HepG2 (cell line): ENCODE data around the gene FRMD8. TPM values are rescaled to one million over a fixed set of nuclear protein-coding genes. Genes with fewer than 3 reads are reported as not detected.
A peak's percentile ranks its signal among the peaks of the same experiment; 100 is the strongest.

Source experiments
- CC2D1A ChIP-seq: sonication (generic); formaldehyde crosslinking; IDR thresholded peaks from 2 replicates; pipeline ENCODE4 v1.8.1; 2023; ENCODE audit warnings: mild to moderate bottlenecking, missing genetic modification reagents
- E2F5 ChIP-seq: sonication (generic); formaldehyde crosslinking; conservative IDR thresholded peaks from 2 replicates; pipeline ENCODE4 v1.4.0; 2020; ENCODE audit warnings: missing genetic modification reagents
- HOXD1 ChIP-seq: sonication (generic); formaldehyde crosslinking; IDR thresholded peaks from 2 replicates; pipeline ENCODE4 v1.5.0; 2020; ENCODE audit warnings: missing genetic modification reagents
- MNT ChIP-seq: fragments of 450-650 bp; IDR thresholded peaks from 2 replicates; pipeline ENCODE4 v1.6.1; 2016
- RAD21 ChIP-seq: fragments of 450-650 bp; formaldehyde crosslinking; IDR thresholded peaks from 2 replicates; pipeline ENCODE4 v1.5.0; 2020; ENCODE audit warnings: mild to moderate bottlenecking
- RXRA ChIP-seq: sonication (generic); formaldehyde crosslinking; IDR thresholded peaks from 2 replicates; pipeline ENCODE4 v1.5.1; 2020; ENCODE audit warnings: missing genetic modification reagents
- SNRNP70 ChIP-seq: fragments of 200-400 bp; formaldehyde crosslinking; IDR thresholded peaks from 2 replicates; pipeline ENCODE4 v1.6.1; 2017; ENCODE audit warnings: mild to moderate bottlenecking, low read depth, low read length, moderate library complexity
- TBX3 ChIP-seq: fragments of 450-650 bp; IDR thresholded peaks from 2 replicates; pipeline ENCODE4 v1.6.1; 2017; ENCODE audit warnings: antibody characterized with exemption, mild to moderate bottlenecking, inconsistent platforms, borderline replicate concordance
- ZNF224 ChIP-seq: sonication (generic); formaldehyde crosslinking; IDR thresholded peaks from 2 replicates; pipeline ENCODE4 v1.5.0; 2020; ENCODE audit warnings: mild to moderate bottlenecking, missing genetic modification reagents
- ZNF382 ChIP-seq: sonication (generic); formaldehyde crosslinking; IDR thresholded peaks from 2 replicates; pipeline ENCODE4 v1.5.0; 2020; ENCODE audit warnings: missing genetic modification reagents, mild to moderate bottlenecking, borderline replicate concordance
- ZNF619 ChIP-seq: sonication (generic); formaldehyde crosslinking; IDR thresholded peaks from 2 replicates; pipeline ENCODE4 v1.4.0; 2020; ENCODE audit warnings: mild to moderate bottlenecking, missing genetic modification reagents
- polyA plus RNA-seq, 8 experiments: library from polyadenylated mRNA; depleted of rRNA in 3 of 8; stranded (reverse) in 7 of 8; unstranded in 1 of 8; fragments of >200 nt; fragmentation: Illumina TruSeq in 4 of 8; extraction: Trizol in 4 of 8; gene quantifications; 2 replicates each; pipeline versions ENCODE4 v1.2.1 to v1.2.3, GENCODE V29; 2011 to 2016; ENCODE audit warnings: low read depth in 4 of 8, missing spikeins in 1 of 8, mixed read lengths in 1 of 8; ENCODE audit not compliant: insufficient read depth in 1 of 8
- total RNA-seq, 5 experiments: library from RNA; depleted of rRNA; stranded (reverse); fragments of >200 nt; fragmentation: Illumina TruSeq; extraction: Trizol; gene quantifications; 2 replicates each; pipeline ENCODE4 v1.2.3, GENCODE V29; 2016; ENCODE audit warnings: low read depth in 1 of 5
- TF ChIP-seq, protein P1 (sequence below): sonication (generic); formaldehyde crosslinking; IDR thresholded peaks from 2 replicates; pipeline ENCODE4 v1.5.0; 2020; ENCODE audit warnings: mild to moderate bottlenecking, missing genetic modification reagents, borderline replicate concordance
- TF ChIP-seq, protein P2 (sequence below): IDR thresholded peaks from 2 replicates; pipeline ENCODE4 v1.6.1; 2016; ENCODE audit warnings: missing biosample characterization, missing genetic modification reagents, low read depth
- TF ChIP-seq, protein P3 (sequence below): sonication (generic); formaldehyde crosslinking; IDR thresholded peaks from 2 replicates; pipeline ENCODE4 v1.8.1; 2023; ENCODE audit warnings: mild to moderate bottlenecking, missing genetic modification reagents

The FRMD8 gene
- total and polyA plus RNA-seq, 2 of the 13 experiments (the other 11 are each of a cell fraction or from before 2014, with no cell fraction given), result 5.8 to 20.6 TPM

- no peak for TF ChIP-seq TBX3
- TF ChIP-seq ZNF382 (CRISPR knock-in tag), result no peak
- TF ChIP-seq, protein P1, sequence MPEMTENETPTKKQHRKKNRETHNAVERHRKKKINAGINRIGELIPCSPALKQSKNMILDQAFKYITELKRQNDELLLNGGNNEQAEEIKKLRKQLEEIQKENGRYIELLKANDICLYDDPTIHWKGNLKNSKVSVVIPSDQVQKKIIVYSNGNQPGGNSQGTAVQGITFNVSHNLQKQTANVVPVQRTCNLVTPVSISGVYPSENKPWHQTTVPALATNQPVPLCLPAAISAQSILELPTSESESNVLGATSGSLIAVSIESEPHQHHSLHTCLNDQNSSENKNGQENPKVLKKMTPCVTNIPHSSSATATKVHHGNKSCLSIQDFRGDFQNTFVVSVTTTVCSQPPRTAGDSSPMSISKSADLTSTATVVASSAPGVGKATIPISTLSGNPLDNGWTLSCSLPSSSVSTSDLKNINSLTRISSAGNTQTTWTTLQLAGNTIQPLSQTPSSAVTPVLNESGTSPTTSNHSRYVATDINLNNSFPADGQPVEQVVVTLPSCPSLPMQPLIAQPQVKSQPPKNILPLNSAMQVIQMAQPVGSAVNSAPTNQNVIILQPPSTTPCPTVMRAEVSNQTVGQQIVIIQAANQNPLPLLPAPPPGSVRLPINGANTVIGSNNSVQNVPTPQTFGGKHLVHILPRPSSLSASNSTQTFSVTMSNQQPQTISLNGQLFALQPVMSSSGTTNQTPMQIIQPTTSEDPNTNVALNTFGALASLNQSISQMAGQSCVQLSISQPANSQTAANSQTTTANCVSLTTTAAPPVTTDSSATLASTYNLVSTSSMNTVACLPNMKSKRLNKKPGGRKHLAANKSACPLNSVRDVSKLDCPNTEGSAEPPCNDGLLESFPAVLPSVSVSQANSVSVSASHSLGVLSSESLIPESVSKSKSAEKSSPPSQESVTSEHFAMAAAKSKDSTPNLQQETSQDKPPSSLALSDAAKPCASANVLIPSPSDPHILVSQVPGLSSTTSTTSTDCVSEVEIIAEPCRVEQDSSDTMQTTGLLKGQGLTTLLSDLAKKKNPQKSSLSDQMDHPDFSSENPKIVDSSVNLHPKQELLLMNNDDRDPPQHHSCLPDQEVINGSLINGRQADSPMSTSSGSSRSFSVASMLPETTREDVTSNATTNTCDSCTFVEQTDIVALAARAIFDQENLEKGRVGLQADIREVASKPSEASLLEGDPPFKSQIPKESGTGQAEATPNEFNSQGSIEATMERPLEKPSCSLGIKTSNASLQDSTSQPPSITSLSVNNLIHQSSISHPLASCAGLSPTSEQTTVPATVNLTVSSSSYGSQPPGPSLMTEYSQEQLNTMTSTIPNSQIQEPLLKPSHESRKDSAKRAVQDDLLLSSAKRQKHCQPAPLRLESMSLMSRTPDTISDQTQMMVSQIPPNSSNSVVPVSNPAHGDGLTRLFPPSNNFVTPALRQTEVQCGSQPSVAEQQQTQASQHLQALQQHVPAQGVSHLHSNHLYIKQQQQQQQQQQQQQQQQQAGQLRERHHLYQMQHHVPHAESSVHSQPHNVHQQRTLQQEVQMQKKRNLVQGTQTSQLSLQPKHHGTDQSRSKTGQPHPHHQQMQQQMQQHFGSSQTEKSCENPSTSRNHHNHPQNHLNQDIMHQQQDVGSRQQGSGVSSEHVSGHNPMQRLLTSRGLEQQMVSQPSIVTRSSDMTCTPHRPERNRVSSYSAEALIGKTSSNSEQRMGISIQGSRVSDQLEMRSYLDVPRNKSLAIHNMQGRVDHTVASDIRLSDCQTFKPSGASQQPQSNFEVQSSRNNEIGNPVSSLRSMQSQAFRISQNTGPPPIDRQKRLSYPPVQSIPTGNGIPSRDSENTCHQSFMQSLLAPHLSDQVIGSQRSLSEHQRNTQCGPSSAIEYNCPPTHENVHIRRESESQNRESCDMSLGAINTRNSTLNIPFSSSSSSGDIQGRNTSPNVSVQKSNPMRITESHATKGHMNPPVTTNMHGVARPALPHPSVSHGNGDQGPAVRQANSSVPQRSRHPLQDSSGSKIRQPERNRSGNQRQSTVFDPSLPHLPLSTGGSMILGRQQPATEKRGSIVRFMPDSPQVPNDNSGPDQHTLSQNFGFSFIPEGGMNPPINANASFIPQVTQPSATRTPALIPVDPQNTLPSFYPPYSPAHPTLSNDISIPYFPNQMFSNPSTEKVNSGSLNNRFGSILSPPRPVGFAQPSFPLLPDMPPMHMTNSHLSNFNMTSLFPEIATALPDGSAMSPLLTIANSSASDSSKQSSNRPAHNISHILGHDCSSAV (CRISPR knock-in tag), result no peak
- no peak; the same call in none of the 2 replicates for TF ChIP-seq RXRA (CRISPR knock-in tag)
- TF ChIP-seq SNRNP70, result no peak
- TF ChIP-seq, protein P2, sequence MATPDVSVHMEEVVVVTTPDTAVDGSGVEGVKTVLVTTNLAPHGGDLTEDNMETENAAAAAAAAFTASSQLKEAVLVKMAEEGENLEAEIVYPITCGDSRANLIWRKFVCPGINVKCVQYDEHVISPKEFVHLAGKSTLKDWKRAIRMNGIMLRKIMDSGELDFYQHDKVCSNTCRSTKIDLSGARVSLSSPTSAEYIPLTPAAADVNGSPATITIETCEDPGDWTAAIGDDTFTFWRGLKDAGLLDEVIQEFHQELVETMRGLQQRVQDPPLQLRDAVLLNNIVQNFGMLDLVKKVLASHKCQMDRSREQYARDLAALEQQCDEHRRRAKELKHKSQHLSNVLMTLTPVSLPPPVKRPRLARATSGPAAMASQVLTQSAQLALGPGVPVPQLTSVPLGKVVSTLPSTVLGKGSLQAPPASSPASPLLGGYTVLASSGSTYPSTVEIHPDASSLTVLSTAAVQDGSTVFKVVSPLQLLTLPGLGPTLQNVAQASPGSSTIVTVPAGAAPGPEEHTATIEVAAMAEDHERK (CRISPR knock-in tag), result no peak
- TF ChIP-seq ZNF619 (CRISPR knock-in tag), result no peak; the same call in 1 of the 2 replicates
- 0 out of 2 replicates have a peak, but pooled peaks have one; percentile 43 for TF ChIP-seq E2F5 (CRISPR knock-in tag)
- no peak for TF ChIP-seq MNT
- peak; percentile 49 for TF ChIP-seq RAD21 (CRISPR knock-in tag)
- TF ChIP-seq ZNF224 (CRISPR knock-in tag), result no peak
- TF ChIP-seq CC2D1A, result no peak
- TF ChIP-seq, protein P3, sequence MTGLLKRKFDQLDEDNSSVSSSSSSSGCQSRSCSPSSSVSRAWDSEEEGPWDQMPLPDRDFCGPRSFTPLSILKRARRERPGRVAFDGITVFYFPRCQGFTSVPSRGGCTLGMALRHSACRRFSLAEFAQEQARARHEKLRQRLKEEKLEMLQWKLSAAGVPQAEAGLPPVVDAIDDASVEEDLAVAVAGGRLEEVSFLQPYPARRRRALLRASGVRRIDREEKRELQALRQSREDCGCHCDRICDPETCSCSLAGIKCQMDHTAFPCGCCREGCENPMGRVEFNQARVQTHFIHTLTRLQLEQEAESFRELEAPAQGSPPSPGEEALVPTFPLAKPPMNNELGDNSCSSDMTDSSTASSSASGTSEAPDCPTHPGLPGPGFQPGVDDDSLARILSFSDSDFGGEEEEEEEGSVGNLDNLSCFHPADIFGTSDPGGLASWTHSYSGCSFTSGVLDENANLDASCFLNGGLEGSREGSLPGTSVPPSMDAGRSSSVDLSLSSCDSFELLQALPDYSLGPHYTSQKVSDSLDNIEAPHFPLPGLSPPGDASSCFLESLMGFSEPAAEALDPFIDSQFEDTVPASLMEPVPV (CRISPR knock-in tag), result peak; percentile 82; the same call in 1 of the 2 replicates
- no peak for TF ChIP-seq HOXD1 (CRISPR knock-in tag)
Observed at GRCh38 chr11:65386307-65387140, at the start of gene FRMD8 (continued).
